GM18909 (cell line): ENCODE data around the gene CDH23.

ENCODE experiments used
- ATAC-seq: cut with Tn5 transposase; IDR thresholded peaks from one replicate; pipeline ENCODE4 v1.9.1; 2021; ENCODE audit warnings: mild to moderate bottlenecking; ENCODE audit not compliant: unreplicated experiment, poor library complexity

The CDH23 gene

GRCh38 chr10:71829896-71830295 is 433.2 kb downstream of the CDH23 start:
- no peak for ATAC-seq

GRCh38 chr10:71830726-71831125 is 434.0 kb downstream of the CDH23 start:
- ATAC-seq, result no peak

GRCh38 chr10:71831646-71832552 is 435.2 kb downstream of the CDH23 start:
- ATAC-seq, result no peak

- ATAC-seq, result no peak
These were observed 436.2 kb downstream of the CDH23 start for GRCh38 chr10:71832967-71833366.

GRCh38 chr10:71833451-71834342 is 437.0 kb downstream of the CDH23 start:
- no peak for ATAC-seq

- ATAC-seq, result no peak
These were observed 437.6 kb downstream of the CDH23 start for GRCh38 chr10:71834343-71834674.

GRCh38 chr10:71835671-71836595 is 439.2 kb downstream of the CDH23 start:
- peak; percentile 93 for ATAC-seq

GRCh38 chr10:71836596-71836974 is 439.9 kb downstream of the CDH23 start:
- peak; percentile 19 for ATAC-seq

GRCh38 chr10:71837098-71837827 is 440.5 kb downstream of the CDH23 start:
- ATAC-seq, result no peak

GRCh38 chr10:71838264-71839211 is 441.8 kb downstream of the CDH23 start:
- no peak for ATAC-seq

- ATAC-seq, result no peak
These were observed 443.6 kb downstream of the CDH23 start for GRCh38 chr10:71840177-71840957.

GRCh38 chr10:71840958-71841335 is 444.2 kb downstream of the CDH23 start:
- ATAC-seq, result no peak

- no peak for ATAC-seq
These were observed 445.7 kb downstream of the CDH23 start for GRCh38 chr10:71842422-71842821.

GRCh38 chr10:71842856-71843686 is 446.4 kb downstream of the CDH23 start:
- ATAC-seq, result no peak

GRCh38 chr10:71844084-71844483 is 447.4 kb downstream of the CDH23 start:
- no peak for ATAC-seq

- no peak for ATAC-seq
These were observed 448.0 kb downstream of the CDH23 start for GRCh38 chr10:71844695-71845094.
